ENCODE results near the gene FHIP1A. TPM values are rescaled to one million over a fixed set of nuclear protein-coding genes. Genes with fewer than 3 reads are reported as not detected.

FHIP1A gene
- polyA plus RNA-seq, 3 donors, result 0.01 TPM; not detected in 2

- H2AFZ ChIP-seq (ENCODE audit: insufficient read depth, low read depth, low read length, poor library complexity, severe bottlenecking), result no peak overlapping the region
- no CpG with 5 or more reads among the region's 1 CpG for WGBS (ENCODE audit: insufficient coverage)
- no peaks in the 10 kb centered on the region for H3K36me3 ChIP-seq (replicated peaks in 1 of 2; ENCODE audit: control insufficient read depth in 1 of 2, insufficient read depth in 2 of 2, low read length in 2 of 2)
- intact Hi-C loops (cut with micrococcal nuclease), result no loop called here
- H3K9ac ChIP-seq (ENCODE audit: insufficient read depth, low read length, poor library complexity, severe bottlenecking), result no peak overlapping the region
- H3K9me3 ChIP-seq (replicated peaks in 1 of 2; ENCODE audit: control insufficient read depth in 1 of 2, insufficient read depth in 1 of 2, low read length in 2 of 2), result no peaks in the 10 kb centered on the region
- no peaks in the 10 kb centered on the region for H3K79me2 ChIP-seq (ENCODE audit: insufficient read depth, low read length)
- Mint-ChIP-seq H3K4me1 (no peaks in the 10 kb centered on the region), H3K27me3 (ENCODE audit: low read depth in 3 of 3) (peaks cover 4 to 7% (median 5%) of the 10 kb centered on the region in 3 donors), H3K9me3 (peaks cover 0 to 3% (median 0%) of the 10 kb centered on the region in 7 donors), H3K36me3 (no peaks in the 10 kb centered on the region), H3K27ac (no peak overlapping the region), H3K4me3 (no peak overlapping the region)
- no peak overlapping the region for H3K27ac ChIP-seq (ENCODE audit: low read depth in 1 of 2, low read length in 2 of 2)
- no peaks in the 10 kb centered on the region for H3K27me3 ChIP-seq (ENCODE audit: control insufficient read depth in 2 of 2, insufficient read depth in 2 of 2, low read length in 2 of 2)
- no peak for DNase-seq
- no peaks in the 10 kb centered on the region for H4K20me1 ChIP-seq (ENCODE audit: insufficient read depth, low read length)
- H3K4me3 ChIP-seq (replicated peaks in 1 of 3; ENCODE audit: low read depth in 2 of 3, low read length in 3 of 3), result no peak overlapping the region
- H3K4me1 ChIP-seq (ENCODE audit: control insufficient read depth in 1 of 2, insufficient read depth in 2 of 2, low read length in 2 of 2), result no peaks in the 10 kb centered on the region
- no peak overlapping the region for H3K4me2 ChIP-seq (replicated peaks; ENCODE audit: extremely low read depth, low read length, poor library complexity, severe bottlenecking)
- no peak for TF ChIP-seq CTCF (IDR thresholded peaks at IDR 0.05)
Measured at GRCh38 chr4:151437505-151437904, 28.5 kb downstream of the FHIP1A start.

GRCh38 chr4:151438154-151438553 lies 29.2 kb downstream of the FHIP1A start:
- DNase-seq, result no peak
- 100% methylated on average over 5 of the region's 6 CpGs for WGBS (ENCODE audit: insufficient coverage)
- Mint-ChIP-seq H3K9me3 (peaks cover 0 to 3% (median 0%) of the 10 kb centered on the region in 7 donors), H3K4me1 (no peaks in the 10 kb centered on the region), H3K27me3 (ENCODE audit: low read depth in 3 of 3) (peaks cover 4 to 7% (median 6%) of the 10 kb centered on the region in 3 donors), H3K27ac (no peak overlapping the region), H3K36me3 (no peaks in the 10 kb centered on the region), H3K4me3 (no peak overlapping the region)
- H3K4me2 ChIP-seq (replicated peaks; ENCODE audit: extremely low read depth, low read length, poor library complexity, severe bottlenecking), result no peak overlapping the region
- no peak for TF ChIP-seq CTCF (IDR thresholded peaks at IDR 0.05)
- H4K20me1 ChIP-seq (ENCODE audit: insufficient read depth, low read length), result no peaks in the 10 kb centered on the region
- H3K27me3 ChIP-seq (ENCODE audit: control insufficient read depth in 2 of 2, insufficient read depth in 2 of 2, low read length in 2 of 2), result no peaks in the 10 kb centered on the region
- no peaks in the 10 kb centered on the region for H3K36me3 ChIP-seq (replicated peaks in 1 of 2; ENCODE audit: control insufficient read depth in 1 of 2, insufficient read depth in 2 of 2, low read length in 2 of 2)
- no peak overlapping the region for H3K27ac ChIP-seq (ENCODE audit: low read depth in 1 of 2, low read length in 2 of 2)
- no peak overlapping the region for H3K4me3 ChIP-seq (replicated peaks in 1 of 3; ENCODE audit: low read depth in 2 of 3, low read length in 3 of 3)
- H2AFZ ChIP-seq (ENCODE audit: insufficient read depth, low read depth, low read length, poor library complexity, severe bottlenecking), result no peak overlapping the region
- H3K9ac ChIP-seq (ENCODE audit: insufficient read depth, low read length, poor library complexity, severe bottlenecking), result no peak overlapping the region
- intact Hi-C loops (cut with micrococcal nuclease), result no loop called here
- H3K79me2 ChIP-seq (ENCODE audit: insufficient read depth, low read length), result no peaks in the 10 kb centered on the region
- no peaks in the 10 kb centered on the region for H3K9me3 ChIP-seq (replicated peaks in 1 of 2; ENCODE audit: control insufficient read depth in 1 of 2, insufficient read depth in 1 of 2, low read length in 2 of 2)
- no peaks in the 10 kb centered on the region for H3K4me1 ChIP-seq (ENCODE audit: control insufficient read depth in 1 of 2, insufficient read depth in 2 of 2, low read length in 2 of 2)
